Skin epidermis (tissue), 12 donors: ENCODE results near the gene FLT4.
"Not testable (repeated sequence)": the region's sequence is repeated elsewhere in the genome, so short reads cannot be mapped to it uniquely, and the experiment has no call there.

Source experiments
- H3K27ac ChIP-seq, 21 experiments: fragments of 200-600 bp; sonication (generic) in 11 of 21; one replicate each; pipeline ENCODE4 v1.5.0; 2020; ENCODE audit warnings: mild to moderate bottlenecking in 3 of 21, inconsistent platforms in 2 of 21, moderate library complexity in 2 of 21
- H3K4me3 ChIP-seq, 7 experiments: fragments of 200-600 bp; sonication (generic) in 2 of 7; one replicate each; pipeline ENCODE4 v1.5.0; 2020; ENCODE audit warnings: inconsistent platforms in 2 of 7, mild to moderate bottlenecking in 2 of 7, moderate library complexity in 1 of 7

FLT4 gene

DNA sequence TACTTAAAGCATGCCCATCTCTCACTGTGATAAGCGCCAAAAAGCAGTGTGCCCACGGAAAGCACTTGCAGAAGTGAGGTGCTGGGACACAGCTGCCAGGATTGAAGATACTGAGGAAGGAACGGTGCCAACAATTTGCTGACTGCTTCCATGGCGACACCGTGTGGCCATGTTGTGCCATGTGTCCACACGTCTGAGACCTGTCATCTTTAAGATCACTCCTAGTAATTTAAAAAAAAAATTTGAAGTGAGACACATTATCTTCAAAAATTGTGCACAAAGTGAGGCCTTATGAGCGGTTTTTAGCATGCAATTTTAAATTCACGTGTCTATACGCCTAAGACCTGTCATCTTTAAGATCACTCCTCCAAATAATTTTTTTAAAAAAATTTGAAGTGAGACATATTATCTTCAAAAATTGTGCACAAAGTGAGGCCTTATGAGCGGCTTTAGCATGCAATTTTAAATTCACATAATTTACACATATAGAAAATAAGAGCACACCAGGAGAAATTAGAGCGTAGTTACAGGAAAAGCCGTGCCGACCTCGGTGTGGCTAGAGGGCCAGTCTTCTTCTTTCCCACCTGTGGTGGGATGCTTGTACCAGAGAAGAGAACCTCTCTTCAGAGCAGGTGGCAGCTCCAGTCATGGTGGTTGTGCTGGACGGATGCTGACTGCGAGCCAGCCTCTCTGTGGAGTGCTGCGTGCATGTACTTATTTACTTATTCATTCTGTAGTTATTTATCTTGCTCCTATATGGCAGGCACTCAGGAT lies 21.4 kb upstream of the FLT4 start:
- no peak overlapping the region for H3K27ac ChIP-seq
- H3K4me3 ChIP-seq = no peak overlapping the region

DNA sequence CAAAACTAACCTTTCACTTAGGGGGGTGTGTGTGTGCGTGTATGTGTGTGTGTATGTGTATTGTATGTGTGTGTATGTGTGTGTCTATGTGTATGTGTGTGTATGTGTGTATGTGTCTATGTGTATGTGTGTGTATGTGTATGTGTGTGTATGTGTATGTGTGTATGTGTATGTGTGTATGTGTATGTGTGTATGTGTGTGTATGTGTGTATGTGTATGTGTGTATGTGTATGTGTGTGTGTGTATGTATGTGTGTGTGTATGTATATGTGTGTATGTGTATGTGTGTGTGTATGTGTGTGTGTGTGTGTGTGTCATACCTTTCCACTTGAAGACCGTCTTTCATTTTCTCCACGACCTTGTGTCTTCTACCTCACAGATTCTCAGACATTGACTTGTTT lies 20.8 kb upstream of the FLT4 start:
- H3K4me3 ChIP-seq = no peak overlapping the region
- no peak overlapping the region for H3K27ac ChIP-seq

DNA sequence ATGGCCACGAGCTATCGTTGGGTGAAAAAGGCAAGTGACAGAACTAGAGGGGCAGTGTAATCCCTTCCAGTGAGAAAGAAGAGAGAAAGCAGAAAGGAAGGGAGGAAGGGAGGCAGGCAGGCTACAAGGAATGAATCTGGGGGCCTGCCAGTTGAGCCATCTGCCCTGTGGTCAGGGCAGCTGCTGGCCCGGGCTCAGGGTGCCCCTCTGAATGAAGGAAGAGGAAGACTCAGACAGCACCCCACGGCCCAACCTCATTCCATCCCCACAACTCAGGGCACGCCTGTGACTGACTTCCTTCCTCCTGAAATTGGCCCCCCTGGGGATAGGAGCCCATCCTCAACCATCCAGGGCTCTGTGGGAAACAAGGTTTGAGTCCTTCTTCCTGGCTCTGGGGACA lies 20.3 kb upstream of the FLT4 start:
- Histone ChIP-seq H3K27ac (no peak overlapping the region), H3K4me3 (no peak overlapping the region)

DNA sequence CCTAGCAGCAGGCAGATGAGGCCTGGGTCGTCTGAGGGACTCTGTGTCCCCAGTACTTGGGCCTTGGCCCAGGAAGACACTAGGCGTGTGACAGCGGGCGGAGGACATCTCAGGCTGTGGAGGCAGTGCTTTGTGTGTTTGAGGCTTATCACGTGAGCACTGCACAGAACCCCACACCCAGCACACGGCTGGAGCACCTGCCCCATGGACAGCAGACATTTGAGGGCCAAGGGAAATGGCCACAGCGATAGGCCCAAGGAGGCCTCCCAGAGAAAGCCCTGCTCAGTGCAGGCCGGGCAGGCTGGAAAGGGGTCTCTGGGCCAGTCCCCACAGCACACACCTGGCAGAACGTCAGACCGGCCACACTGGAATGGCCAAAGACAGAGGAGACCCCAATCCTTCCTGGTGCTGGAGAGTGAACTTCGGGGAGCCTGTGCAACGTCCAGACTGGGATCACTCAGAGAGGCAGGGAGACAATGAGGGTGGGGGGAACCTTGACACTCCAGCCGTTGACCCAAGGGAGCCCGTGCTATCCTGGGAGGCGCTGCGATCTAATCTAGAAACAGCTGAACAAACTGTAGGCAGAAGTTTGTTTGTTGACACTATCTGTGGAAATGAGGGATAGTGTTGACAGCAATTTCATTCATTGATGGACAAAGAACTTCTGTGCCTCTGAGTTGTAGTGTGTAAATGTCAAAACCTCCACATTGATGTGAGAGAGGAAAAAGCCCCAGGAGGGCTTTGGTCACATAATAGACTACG lies 19.6 kb upstream of the FLT4 start:
- H3K4me3 ChIP-seq = no peak overlapping the region
- no peak overlapping the region for H3K27ac ChIP-seq

DNA sequence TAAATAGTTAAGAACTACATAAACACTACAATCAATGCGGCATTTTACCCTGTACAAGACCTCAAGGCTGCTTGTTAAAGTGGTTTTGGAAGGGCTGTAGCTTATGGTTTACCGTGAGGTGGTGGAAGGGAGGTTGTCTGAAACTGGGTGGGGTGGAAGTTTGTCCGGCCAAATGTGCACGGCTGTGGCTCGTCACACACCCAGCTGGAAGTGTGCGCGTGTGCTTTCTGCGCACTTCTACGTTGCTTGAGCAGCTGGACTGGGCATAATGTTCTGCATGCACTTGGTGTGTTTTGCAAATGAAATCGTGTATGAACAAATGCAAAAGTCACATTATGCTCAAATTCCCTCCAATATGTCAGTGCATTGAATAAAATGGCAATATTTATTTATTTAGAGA lies 17.4 kb upstream of the FLT4 start:
- Histone ChIP-seq H3K4me3 (no peak overlapping the region), H3K27ac (no peak overlapping the region)

DNA sequence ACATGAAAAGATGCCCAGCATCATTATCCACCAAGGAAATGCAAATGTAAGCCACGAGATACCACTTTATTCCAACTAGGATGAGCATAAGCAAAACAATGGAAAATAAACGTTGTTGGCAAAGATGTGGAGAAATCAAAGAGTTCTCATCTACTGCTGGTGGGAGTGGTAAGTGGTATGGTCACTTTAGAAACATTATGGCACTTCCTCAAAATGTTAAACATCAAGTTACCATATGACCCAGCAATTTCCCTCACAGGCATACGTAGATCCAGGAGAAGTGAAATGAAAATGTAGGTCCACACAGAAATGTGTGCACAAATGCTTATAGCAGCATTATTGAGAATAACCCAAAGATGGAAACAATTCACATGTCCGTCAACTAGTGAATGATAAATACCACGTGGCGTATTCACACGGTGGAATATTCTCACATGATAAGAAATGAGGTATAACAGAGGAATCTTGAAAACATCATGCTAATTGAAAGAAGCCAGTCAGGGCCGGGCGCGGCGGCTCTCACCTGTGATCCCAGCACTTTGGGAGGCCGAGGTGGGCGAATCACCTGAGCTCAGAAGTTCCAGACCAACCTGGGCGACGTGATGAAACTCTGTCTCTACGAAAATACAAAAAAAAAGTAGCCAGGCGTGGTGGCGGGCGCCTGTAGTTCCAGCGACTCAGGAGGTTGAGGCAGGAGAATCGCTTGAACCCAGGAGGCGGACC lies 16.4 kb upstream of the FLT4 start:
- H3K4me3 ChIP-seq = no peak overlapping the region
- no peak overlapping the region for H3K27ac ChIP-seq

DNA sequence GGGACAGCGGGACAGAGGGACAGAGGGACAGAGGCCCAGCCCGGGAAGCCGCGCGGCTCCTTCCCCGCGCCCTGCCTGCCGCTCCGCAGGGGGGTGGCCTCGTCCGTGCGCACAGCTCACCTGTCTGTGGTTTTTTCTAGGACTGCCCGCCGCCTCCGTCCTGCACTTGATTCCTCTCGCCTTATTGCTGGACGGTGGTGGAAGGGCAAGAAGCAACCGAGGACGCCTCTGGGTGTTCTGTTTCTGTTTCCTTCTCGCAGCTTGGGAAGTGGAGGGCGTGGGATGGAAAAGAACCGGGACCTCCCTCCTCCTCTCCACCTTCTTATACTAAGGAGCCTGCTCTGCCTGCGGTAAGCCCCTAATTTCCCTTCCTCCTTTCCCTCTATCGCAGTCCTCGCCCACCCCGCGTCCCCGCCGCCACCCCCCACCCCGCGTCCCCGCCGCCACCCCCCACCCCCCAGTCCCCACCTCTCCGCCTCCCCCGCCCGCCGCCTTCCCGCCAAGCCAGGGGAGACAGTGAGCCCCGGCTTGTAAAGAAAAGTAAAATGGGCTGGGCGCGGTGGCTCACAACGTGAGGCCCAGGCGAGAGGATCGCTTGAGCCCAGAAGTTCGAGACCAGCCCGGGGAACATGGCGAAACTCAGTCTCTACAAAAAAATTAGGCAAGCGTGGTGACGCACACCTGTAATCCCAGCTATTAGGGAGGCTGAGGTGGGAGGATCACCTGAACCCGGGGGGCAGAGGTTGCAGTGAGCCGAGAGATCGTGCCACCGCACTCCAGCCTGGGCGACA lies 9.6 kb upstream of the FLT4 start:
- Histone ChIP-seq H3K4me3 (no peak overlapping the region), H3K27ac (no peak overlapping the region)

DNA sequence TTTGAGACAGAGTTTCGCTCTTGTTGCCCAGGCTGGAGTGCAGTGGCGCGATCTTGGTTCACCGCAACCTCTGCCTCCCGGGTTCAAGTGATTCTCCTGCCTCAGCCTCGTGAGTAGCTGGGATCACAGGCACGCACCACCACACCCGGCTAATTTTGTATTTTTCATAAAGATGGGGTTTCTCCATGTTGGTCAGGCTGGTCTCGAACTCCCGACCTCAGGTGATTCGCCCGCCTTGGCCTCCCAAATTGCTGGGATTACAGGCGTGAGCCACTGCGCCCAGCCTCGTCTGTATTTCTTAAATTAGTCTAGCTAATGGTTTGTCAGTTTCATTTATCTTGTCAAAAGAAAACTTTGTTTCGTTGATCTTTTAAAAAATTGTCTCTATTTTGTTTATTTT lies 5.8 kb upstream of the FLT4 start:
- not testable (repeated sequence) for H3K27ac ChIP-seq, H3K4me3 ChIP-seq

DNA sequence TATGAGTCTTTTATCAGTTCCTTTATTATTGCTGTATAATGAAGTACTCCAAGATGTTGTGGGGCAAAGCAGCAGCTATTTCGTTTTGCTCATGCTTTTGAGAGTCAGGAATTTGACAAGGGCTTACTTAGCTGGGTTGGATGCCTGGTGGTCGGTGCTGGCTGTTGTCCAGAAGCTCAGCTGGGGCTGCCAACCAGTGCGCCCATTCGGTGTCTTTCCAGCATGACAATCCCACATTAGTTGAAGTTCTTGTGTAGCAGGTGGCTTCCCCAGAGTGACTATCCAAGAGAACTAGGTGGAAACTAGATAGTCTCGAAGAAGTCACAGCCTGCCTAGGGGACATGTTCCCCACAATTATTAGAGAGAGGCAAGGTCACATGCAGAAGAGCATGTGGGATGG lies 3.4 kb upstream of the FLT4 start:
- Histone ChIP-seq H3K27ac (no peak overlapping the region), H3K4me3 (no peak overlapping the region)

DNA sequence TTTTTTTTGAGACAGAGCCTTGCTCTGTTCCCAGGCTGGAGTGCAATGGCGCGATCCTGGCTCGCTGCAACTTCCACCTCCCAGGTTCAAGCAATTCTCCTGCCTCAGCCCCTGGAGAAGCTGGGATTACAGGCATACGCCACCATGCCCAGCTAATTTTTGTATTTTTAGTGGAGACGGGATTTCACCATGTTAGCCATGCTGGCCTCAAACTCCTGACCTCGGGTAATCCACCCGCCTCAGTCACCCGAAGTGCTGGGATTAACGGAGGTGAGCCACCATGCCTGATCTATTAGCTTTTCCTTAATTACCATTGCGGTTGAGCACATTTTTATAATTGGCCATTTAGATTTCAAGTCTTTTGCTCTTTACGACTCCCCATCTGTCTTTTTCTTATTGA lies 2.9 kb upstream of the FLT4 start:
- Histone ChIP-seq H3K27ac (no peak overlapping the region), H3K4me3 (no peak overlapping the region)

DNA sequence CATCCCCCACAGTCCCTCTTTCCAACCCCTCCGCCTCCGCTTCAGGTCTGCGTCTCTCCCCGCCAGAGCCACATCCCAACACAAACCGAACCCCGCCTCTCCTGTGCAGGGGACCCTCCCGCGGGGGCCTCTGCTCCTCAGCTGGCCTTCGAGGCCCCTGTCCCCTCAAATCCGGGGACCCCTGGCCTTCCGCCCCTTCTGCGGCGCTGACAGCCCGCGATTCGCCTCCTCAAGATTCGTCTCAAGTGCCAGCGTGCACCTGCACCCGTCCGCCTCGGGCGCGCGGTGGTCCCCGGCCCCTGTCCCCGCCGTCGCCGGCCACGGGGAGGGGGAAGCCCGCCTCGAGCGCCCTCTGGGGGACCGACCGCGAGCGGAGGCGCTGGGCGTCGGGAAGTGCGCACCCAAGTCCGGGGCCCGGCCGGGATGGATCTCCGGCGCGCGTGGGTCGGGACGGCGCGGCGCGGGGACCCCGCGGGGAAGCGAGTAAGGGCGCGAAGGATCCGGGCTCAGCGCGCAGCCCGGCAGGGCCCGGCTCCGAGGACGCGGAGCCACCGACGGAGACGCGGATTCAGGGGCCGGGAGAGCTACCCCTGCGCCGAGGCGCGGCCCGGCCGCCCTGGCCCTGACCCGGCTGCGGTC lies 623 bp downstream of the FLT4 start:
- peak overlapping the region in 2 of 21 experiments; percentile 28 to 62 for H3K27ac ChIP-seq
- H3K4me3 ChIP-seq = peak overlapping the region; percentile 18 to 38 (median 27)

DNA sequence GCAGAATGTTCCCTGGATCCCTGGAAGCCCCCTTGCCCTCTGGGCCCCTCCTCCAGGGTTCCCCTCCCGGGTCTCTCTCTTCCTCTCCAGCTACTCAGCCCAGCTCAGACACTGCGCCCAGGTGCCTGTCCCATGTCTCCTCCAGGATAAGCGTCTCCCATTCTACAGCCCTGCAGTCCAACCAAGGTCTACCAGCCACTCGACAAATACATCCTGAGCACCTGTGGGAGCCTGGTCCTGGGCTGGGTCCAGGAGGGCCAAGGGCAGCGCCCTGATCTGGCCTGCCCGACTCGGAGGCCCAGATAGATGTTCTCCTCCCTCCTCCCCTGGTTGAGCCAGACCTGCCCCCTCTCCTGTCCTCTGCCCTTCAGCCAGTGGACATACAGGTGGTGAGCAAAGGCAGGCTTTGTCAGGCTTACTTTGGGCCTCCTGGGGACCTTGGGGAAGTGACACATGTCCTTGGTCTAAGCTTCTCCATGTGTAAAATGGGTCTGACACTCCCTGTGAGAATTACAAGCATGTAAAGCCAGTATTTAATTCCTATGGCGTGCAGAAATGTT lies 1.4 kb downstream of the FLT4 start:
- Histone ChIP-seq H3K27ac (no peak overlapping the region), H3K4me3 (no peak overlapping the region)

DNA sequence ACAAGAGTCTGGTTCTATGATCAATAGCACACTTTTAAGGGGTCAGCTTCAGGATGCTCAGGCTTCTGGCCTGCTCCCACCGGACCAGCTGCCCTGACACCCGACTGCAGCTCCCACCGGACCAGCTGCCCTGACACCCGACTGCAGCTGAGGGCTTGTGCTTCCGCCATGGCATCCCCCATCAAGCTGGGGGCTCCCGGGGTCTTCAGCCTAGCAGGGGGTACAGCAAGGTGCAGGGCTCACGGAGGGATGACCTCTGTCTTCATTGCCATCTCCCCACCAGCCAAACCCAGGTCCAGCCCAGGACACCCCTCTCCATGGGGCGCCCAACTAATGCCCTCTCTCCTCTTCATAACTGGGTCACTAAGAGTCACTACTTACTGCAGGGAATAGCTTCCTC lies 1.9 kb downstream of the FLT4 start:
- H3K4me3 ChIP-seq = no peak overlapping the region
- no peak overlapping the region for H3K27ac ChIP-seq

DNA sequence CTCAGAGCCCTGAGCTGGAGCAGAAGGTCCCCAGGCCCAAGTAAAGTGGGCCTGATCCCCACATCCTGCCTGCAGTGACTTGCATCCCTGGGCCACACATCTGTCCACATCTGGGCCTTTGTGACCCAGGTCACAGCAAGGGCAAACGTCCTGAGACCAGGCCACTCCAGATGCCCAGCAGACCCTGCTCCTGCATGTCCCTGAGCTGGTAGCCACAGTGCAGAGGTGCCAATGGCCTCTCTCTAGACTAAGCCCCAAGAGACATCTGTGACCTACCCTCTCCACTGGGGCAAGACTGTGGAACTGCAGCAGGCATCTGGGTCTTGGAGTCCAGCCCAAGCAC lies 2.5 kb downstream of the FLT4 start:
- H3K4me3 ChIP-seq = no peak overlapping the region
- H3K27ac ChIP-seq = no peak overlapping the region

DNA sequence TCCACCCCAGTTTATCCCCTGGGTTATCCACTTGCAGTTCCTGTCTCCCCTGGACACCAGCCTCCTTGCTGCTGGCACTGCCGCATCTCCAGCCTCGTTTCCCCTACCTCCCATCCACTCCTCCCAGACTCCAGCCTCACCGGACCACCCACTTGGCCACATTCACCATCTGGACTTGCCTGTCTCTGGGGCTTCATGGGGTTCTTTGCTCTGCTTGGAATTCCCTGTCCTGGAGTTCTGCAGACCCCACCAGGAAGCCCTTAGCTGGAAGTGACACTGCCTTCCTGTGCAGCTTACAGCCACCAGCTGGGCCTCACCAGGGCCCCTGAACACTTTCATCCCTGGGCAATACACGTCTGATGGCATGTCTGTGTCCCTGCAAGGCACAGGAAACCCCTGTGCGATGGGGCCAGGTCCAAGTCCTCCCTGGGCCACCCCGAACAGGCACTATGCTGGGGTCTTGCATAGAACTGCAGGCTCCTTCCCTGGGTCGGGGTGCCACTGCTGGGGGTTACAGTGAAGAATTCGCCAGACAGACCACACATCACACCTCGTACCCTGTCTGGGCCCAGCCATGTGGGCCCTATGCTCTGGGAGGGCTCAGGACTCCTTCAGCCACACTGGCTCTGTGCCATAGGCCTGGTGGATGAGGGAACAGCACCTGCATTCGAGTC lies 3.0 kb downstream of the FLT4 start:
- H3K4me3 ChIP-seq = no peak overlapping the region
- peak overlapping the region in 1 of 21 experiments; percentile 54 for H3K27ac ChIP-seq

DNA sequence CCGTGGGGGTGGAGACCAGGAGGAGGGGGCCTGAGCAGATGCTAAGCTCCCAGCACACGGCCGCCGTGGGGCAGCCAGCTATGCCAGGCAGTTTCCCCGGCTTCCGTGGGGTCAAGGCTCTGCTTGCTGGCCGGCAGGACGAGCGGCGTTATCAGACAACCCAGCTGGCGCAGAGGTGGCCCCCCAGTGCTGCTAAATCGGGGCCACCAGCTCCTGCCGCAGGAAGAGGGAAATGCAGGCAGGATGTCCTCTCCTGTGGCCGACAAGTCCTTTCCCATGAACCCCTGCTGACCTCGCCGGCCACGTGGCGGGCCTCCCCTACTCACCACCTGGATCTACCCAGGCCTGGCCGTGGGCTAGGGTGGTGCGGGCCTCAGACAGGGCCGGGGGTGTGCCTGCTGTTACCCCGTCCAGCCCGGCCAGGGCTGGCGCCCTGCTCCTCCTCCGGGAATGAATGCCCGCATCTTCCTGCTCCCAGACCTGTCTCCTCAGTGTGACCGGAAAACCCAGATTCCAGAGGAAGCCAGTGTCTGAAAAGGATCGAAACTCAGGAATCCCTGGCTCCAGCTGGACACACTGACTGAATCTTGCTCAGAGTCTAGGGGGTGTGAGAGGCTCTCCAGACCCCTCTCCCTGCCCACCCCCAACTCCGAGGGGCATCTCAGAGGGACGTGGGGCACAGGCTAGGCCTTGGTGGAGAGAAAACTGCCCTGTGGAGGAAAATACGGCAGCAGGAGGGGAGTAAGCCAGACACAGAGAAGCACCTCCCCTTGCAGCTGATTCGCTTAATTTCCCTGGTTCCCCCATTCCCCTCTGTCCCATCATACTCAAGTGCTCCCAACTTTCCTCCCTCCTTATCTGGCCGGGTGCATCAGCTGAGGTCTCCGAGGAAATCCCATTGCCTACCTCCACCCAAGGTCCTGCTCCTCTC lies 3.9 kb downstream of the FLT4 start:
- H3K27ac ChIP-seq = peak overlapping the region in 1 of 21 experiments; percentile 54

DNA sequence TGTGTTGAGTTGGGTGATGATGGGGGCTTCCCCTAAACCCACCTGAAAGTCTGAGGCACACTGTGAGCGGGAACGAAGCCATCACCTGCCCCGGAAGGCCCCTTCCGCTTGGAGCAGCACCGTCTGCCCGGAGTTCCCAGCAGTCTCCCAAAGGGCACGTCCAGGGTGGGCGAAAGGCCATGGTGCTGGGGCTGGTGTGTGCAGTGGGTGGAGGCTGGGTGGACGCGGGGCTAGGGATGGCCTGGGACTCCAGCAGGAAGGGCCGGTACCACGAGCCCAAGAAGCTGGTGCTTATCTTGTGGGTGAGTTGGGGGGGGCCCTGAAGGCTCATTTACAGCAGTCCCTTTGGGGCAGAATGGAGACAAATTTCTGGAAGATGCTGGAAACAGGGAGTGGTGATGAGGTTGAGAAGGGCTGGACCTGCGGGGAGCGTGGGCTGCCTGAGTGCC lies 4.6 kb downstream of the FLT4 start:
- Histone ChIP-seq H3K4me3 (no peak overlapping the region), H3K27ac (no peak overlapping the region)

More for the DNA sequence above, 3.9 kb downstream of the FLT4 start:
- H3K4me3 ChIP-seq = no peak overlapping the region
